ENCODE data around the gene CSPG4. TPM values are rescaled to one million over a fixed set of nuclear protein-coding genes. Genes with fewer than 3 reads are reported as not detected.

CSPG4 gene
- total and polyA plus RNA-seq, 9 of the 15 experiments (the other 6 are each of a cell fraction or from before 2014, with no cell fraction given): under 0.01 to 0.07 (median 0.04) TPM; not detected in 5

DNA sequence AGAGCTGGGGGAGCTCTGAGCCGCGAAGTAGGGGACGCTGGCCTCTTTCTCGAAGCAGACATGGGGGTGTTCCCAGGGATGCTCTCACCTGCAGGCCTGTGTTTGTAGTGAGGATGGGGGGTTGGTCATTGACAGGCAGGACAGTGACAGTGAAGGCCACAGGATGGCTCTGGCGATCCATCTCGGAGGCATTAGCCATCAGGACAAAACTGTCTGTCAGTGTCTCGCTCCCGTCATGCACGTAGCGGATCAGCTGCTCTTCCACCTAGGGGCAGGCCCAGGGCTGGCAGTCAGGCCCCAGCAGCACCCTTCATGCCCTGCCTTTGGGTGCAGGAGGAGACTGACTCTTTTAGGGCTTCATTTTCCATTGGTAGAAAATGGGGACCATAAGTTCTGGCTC, 28.0 kb downstream of the CSPG4 start (continued):
- TF ChIP-seq, protein P1, sequence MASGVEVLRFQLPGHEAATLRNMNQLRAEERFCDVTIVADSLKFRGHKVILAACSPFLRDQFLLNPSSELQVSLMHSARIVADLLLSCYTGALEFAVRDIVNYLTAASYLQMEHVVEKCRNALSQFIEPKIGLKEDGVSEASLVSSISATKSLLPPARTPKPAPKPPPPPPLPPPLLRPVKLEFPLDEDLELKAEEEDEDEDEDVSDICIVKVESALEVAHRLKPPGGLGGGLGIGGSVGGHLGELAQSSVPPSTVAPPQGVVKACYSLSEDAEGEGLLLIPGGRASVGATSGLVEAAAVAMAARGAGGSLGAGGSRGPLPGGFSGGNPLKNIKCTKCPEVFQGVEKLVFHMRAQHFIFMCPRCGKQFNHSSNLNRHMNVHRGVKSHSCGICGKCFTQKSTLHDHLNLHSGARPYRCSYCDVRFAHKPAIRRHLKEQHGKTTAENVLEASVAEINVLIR (CRISPR knock-in tag; IDR thresholded peaks at IDR 0.05): no peak
- TF ChIP-seq FOXP1 (CRISPR knock-in tag; IDR thresholded peaks at IDR 0.05) (no peak), ZNF75A (CRISPR knock-in tag; IDR thresholded peaks at IDR 0.05) (no peak), PYGO2 (tag; IDR thresholded peaks at IDR 0.05) (no peak), POLR3A (IDR thresholded peaks at IDR 0.05; ENCODE audit: borderline replicate concordance, extremely low read depth, insufficient read depth, insufficient read length) (no peak), MCM3 (IDR thresholded peaks at IDR 0.05) (no peak), GATAD2A (IDR thresholded peaks at IDR 0.05) (no peak), ZNF444 (CRISPR knock-in tag; IDR thresholded peaks at IDR 0.05) (no peak), DNMT1 (IDR thresholded peaks at IDR 0.05) (no peak), SMARCB1 (IDR thresholded peaks at IDR 0.05; ENCODE audit: insufficient read length, low read depth) (no peak), CAMTA2 (CRISPR knock-in tag; conservative IDR thresholded peaks at IDR 0.05) (no peak), TCFL5 (CRISPR knock-in tag; conservative IDR thresholded peaks at IDR 0.05) (no peak), ESRRB (CRISPR knock-in tag; IDR thresholded peaks at IDR 0.05; ENCODE audit: borderline replicate concordance) (no peak), ZNF41 (CRISPR knock-in tag; conservative IDR thresholded peaks at IDR 0.05) (no peak)
- TF ChIP-seq, protein P2, sequence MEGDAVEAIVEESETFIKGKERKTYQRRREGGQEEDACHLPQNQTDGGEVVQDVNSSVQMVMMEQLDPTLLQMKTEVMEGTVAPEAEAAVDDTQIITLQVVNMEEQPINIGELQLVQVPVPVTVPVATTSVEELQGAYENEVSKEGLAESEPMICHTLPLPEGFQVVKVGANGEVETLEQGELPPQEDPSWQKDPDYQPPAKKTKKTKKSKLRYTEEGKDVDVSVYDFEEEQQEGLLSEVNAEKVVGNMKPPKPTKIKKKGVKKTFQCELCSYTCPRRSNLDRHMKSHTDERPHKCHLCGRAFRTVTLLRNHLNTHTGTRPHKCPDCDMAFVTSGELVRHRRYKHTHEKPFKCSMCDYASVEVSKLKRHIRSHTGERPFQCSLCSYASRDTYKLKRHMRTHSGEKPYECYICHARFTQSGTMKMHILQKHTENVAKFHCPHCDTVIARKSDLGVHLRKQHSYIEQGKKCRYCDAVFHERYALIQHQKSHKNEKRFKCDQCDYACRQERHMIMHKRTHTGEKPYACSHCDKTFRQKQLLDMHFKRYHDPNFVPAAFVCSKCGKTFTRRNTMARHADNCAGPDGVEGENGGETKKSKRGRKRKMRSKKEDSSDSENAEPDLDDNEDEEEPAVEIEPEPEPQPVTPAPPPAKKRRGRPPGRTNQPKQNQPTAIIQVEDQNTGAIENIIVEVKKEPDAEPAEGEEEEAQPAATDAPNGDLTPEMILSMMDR (IDR thresholded peaks at IDR 0.05 in 2 of 3, conservative IDR thresholded peaks at IDR 0.05 in 1 of 3; ENCODE audit: insufficient read depth in 2 of 3, low read depth in 1 of 3, low read length in 3 of 3): peak; percentile 39 to 45 (median 44); a peak in 5 of 6 replicates
- TF ChIP-seq, protein P3, sequence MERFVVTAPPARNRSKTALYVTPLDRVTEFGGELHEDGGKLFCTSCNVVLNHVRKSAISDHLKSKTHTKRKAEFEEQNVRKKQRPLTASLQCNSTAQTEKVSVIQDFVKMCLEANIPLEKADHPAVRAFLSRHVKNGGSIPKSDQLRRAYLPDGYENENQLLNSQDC (CRISPR knock-in tag; IDR thresholded peaks at IDR 0.05): no peak
- TF ChIP-seq, protein P4, sequence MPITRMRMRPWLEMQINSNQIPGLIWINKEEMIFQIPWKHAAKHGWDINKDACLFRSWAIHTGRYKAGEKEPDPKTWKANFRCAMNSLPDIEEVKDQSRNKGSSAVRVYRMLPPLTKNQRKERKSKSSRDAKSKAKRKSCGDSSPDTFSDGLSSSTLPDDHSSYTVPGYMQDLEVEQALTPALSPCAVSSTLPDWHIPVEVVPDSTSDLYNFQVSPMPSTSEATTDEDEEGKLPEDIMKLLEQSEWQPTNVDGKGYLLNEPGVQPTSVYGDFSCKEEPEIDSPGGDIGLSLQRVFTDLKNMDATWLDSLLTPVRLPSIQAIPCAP (CRISPR knock-in tag; IDR thresholded peaks at IDR 0.05; ENCODE audit: borderline replicate concordance): no peak
